Breast epithelium (tissue), 4 donors: ENCODE measurements around the gene ZNF155. TPM values are rescaled to one million over a fixed set of nuclear protein-coding genes. Genes with fewer than 3 reads are reported as not detected.

ENCODE experiments used
- DNase-seq, 2 donors: peaks; one replicate each; pipeline ENCODE4 v3.0.0-alpha.2; 2019; ENCODE audit warnings: low spot score in 2 of 2
- H3K27ac ChIP-seq, 2 donors: fragments of 200-600 bp; sonication (generic) in 1 of 2; one replicate each; pipeline ENCODE4 v1.5.1; 2016 to 2019; ENCODE audit warnings: mild to moderate bottlenecking in 1 of 2
- H3K27me3 ChIP-seq, 2 donors: fragments of 200-600 bp; sonication (generic) in 1 of 2; one replicate each; pipeline versions ENCODE4 v1.5.1 to v1.6.0; 2017 to 2019; ENCODE audit warnings: control low read depth in 1 of 2, mild to moderate bottlenecking in 1 of 2
- H3K36me3 ChIP-seq: fragments of 200-600 bp; one replicate; pipeline ENCODE4 v1.5.1; 2019
- H3K4me1 ChIP-seq, 2 donors: fragments of 200-600 bp; sonication (generic); one replicate each; pipeline ENCODE4 v1.5.1; 2016 to 2019; ENCODE audit warnings: control low read depth in 1 of 2
- H3K4me3 ChIP-seq, 3 donors: fragments of 200-600 bp; sonication (generic); 1 replicate in 2 of 3; 2 replicates in 1 of 3; pipeline ENCODE4 v1.5.1; 2016 to 2019; ENCODE audit warnings: mild to moderate bottlenecking in 3 of 3, moderate library complexity in 2 of 3
- H3K9me3 ChIP-seq, 2 donors: fragments of 200-600 bp; sonication (generic) in 1 of 2; one replicate each; pipeline ENCODE4 v1.5.1; 2016 to 2019; ENCODE audit warnings: control low read depth in 1 of 2
- CTCF ChIP-seq, 3 donors: fragments of 450-650 bp; IDR thresholded peaks; one replicate each; pipeline ENCODE4 v1.5.1; 2016 to 2017; ENCODE audit warnings: antibody characterized with exemption in 3 of 3, mild to moderate bottlenecking in 3 of 3, moderate library complexity in 3 of 3
- POLR2A ChIP-seq: fragments of 450-650 bp; IDR thresholded peaks from one replicate; pipeline ENCODE4 v1.6.1; 2016; ENCODE audit warnings: antibody characterized with exemption, mild to moderate bottlenecking, moderate library complexity
- POLR2AphosphoS5 ChIP-seq, 3 donors: sonication (generic); formaldehyde crosslinking; IDR thresholded peaks; one replicate each; pipeline ENCODE4 v1.6.1; 2017; ENCODE audit warnings: antibody characterized with exemption in 3 of 3
- intact Hi-C: fragments of 100-400 bp; cut with DNase I; formaldehyde crosslinking; loops from one replicate; pipeline ENCODE4 v1.15.1; 2023; ENCODE audit warnings: low total_unique reads
- total RNA-seq, 3 donors: library from RNA; depleted of rRNA; stranded (reverse); fragments of >200 nt; gene quantifications; one replicate each; pipeline ENCODE4 v1.1.0, GENCODE V29; 2016

Gene ZNF155
- total RNA-seq, 3 donors from 2014 or later: 6.1 to 17.4 (median 15.1) TPM

- peaks cover 13% of the 10 kb centered on the region for H3K36me3 ChIP-seq
Measured at GRCh38 chr19:43997631-43998290, 13.8 kb downstream of the ZNF155 start.

GRCh38 chr19:44002212-44002565 is 18.2 kb downstream of the ZNF155 start:
- H3K4me1 ChIP-seq: peaks cover 0 to 6% of the 10 kb centered on the region in 2 donors
- H3K36me3 ChIP-seq: no peaks in the 10 kb centered on the region
- TF ChIP-seq POLR2AphosphoS5 (IDR thresholded peaks at IDR 0.05): no peak
- TF ChIP-seq POLR2A: no peak
- no peak for TF ChIP-seq CTCF (IDR thresholded peaks at IDR 0.05)
- DNase-seq: no peak
- H3K9me3 ChIP-seq: peaks cover 22 to 39% of the 10 kb centered on the region in 2 donors
- intact Hi-C loops: no loop called here
- no peaks in the 10 kb centered on the region for H3K27me3 ChIP-seq
- peak overlapping the region; percentile 88 to 89 for H3K27ac ChIP-seq
- peak overlapping the region; percentile 74 to 84 (median 78) for H3K4me3 ChIP-seq

More at GRCh38 chr19:43997631-43998290, 13.8 kb downstream of the ZNF155 start:
- intact Hi-C loops: loop anchor here (2.0 kb wide), 1 partner anchor 39 kb away; no protein-coding TSS in a partner anchor
- Histone ChIP-seq H3K27me3 (no peaks in the 10 kb centered on the region), H3K27ac (no peak overlapping the region), H3K4me1 (no peaks in the 10 kb centered on the region), H3K4me3 (no peak overlapping the region), H3K9me3 (peaks cover 23 to 52% of the 10 kb centered on the region in 2 donors)
- DNase-seq: no peak
- TF ChIP-seq POLR2AphosphoS5 (IDR thresholded peaks at IDR 0.05): no peak
- TF ChIP-seq CTCF (IDR thresholded peaks at IDR 0.05): no peak
- no peak for TF ChIP-seq POLR2A

- Histone ChIP-seq H3K4me3 (peak within 1 kb of the TSS; percentile 74 to 84 (median 78)), H3K27me3 (no peaks in the 10 kb centered on the region), H3K27ac (peak within 1 kb of the TSS; percentile 88 to 89), H3K9me3 (peaks cover 22 to 39% of the 10 kb centered on the region in 2 donors), H3K36me3 (no peaks in the 10 kb centered on the region), H3K4me1 (peaks cover 0 to 6% of the 10 kb centered on the region in 2 donors)
- intact Hi-C loops: no loop called here
- peak; percentile 83 to 90 for DNase-seq
- TF ChIP-seq POLR2AphosphoS5 (IDR thresholded peaks at IDR 0.05): peak; percentile 74 to 81 (median 78)
- no peak for TF ChIP-seq CTCF (IDR thresholded peaks at IDR 0.05)
Measured at GRCh38 chr19:44002566-44003460, 18.8 kb downstream of the ZNF155 start, which contains the start of gene ZNF230. ZNF230 (plus strand) TSS chr19:44002957; CDS start chr19:44007079, 4,122 bp downstream.

- peak overlapping the region; percentile 88 to 89 for H3K27ac ChIP-seq
- H3K27me3 ChIP-seq: no peaks in the 10 kb centered on the region
- TF ChIP-seq POLR2AphosphoS5 (IDR thresholded peaks at IDR 0.05) (no peak), POLR2A (no peak), CTCF (IDR thresholded peaks at IDR 0.05) (no peak)
- H3K4me1 ChIP-seq: peaks cover 0 to 6% of the 10 kb centered on the region in 2 donors
- intact Hi-C loops: loop anchor here (2.0 kb wide), 1 partner anchor 53 kb away; the partner anchor contains the start of gene ZNF221
- DNase-seq: no peak
- peak overlapping the region; percentile 74 to 84 (median 78) for H3K4me3 ChIP-seq
- peaks cover 3% of the 10 kb centered on the region for H3K36me3 ChIP-seq
- H3K9me3 ChIP-seq: peaks cover 25 to 40% of the 10 kb centered on the region in 2 donors
Measured at GRCh38 chr19:44003461-44004009, 19.5 kb downstream of the ZNF155 start.
